Thyroid gland (tissue), 4 donors: Measurements from ENCODE around the gene CACNA1A.

Experiments
- CTCF ChIP-seq, 6 experiments: fragments of 200-600 bp in 3 of 6; fragments of 450-650 bp in 3 of 6; sonication (generic) in 3 of 6; IDR thresholded peaks; one replicate each; pipeline ENCODE4 v1.5.1; 2016 to 2019; ENCODE audit warnings: antibody characterized with exemption in 6 of 6, mild to moderate bottlenecking in 2 of 6, inconsistent platforms in 1 of 6, moderate library complexity in 1 of 6
- POLR2A ChIP-seq, 2 donors: fragments of 450-650 bp; IDR thresholded peaks; one replicate each; pipeline ENCODE4 v1.6.1; 2017; ENCODE audit warnings: antibody characterized with exemption in 2 of 2, mild to moderate bottlenecking in 2 of 2, moderate library complexity in 1 of 2

GRCh38 chr19:13459351-13459750 is 46.9 kb downstream of the CACNA1A start:
- TF ChIP-seq CTCF (IDR thresholded peaks at IDR 0.05) (no peak), POLR2A (IDR thresholded peaks at IDR 0.05) (no peak)
